HCT116 (cell line): ENCODE results near the gene MTERF4.

ENCODE experiments used
- CTCF ChIP-seq, 3 experiments: fragments of 200-600 bp in 1 of 3; sonication (generic) in 1 of 3; IDR thresholded peaks in 2 of 3; conservative IDR thresholded peaks in 1 of 3; 2 replicates each; pipeline ENCODE4 v1.5.1; 2012 to 2017; ENCODE audit warnings: low read depth in 2 of 3, low read length in 2 of 3, antibody characterized with exemption in 1 of 3, borderline replicate concordance in 1 of 3, control low read depth in 1 of 3, mild to moderate bottlenecking in 1 of 3, mixed read lengths in 1 of 3, mixed run types in 1 of 3, moderate library complexity in 1 of 3; ENCODE audit not compliant: insufficient read depth in 1 of 3
- RAD21 ChIP-seq: IDR thresholded peaks from 2 replicates; pipeline ENCODE4 v1.6.1; 2012; ENCODE audit warnings: low read depth, mild to moderate bottlenecking

GRCh38 chr2:241070361-241070760, 31.7 kb downstream of the MTERF4 start:
- TF ChIP-seq RAD21 = no peak
- no peak for TF ChIP-seq CTCF (IDR thresholded peaks at IDR 0.05 in 2 of 3, conservative IDR thresholded peaks at IDR 0.05 in 1 of 3; ENCODE audit: borderline replicate concordance in 1 of 3, insufficient read depth in 1 of 3, low read depth in 2 of 3, low read length in 2 of 3)
